ENCODE measurements around the gene CELF5. TPM values are rescaled to one million over a fixed set of nuclear protein-coding genes. Genes with fewer than 3 reads are reported as not detected.

CELF5 gene
- total RNA-seq, 1 donor from 2014 or later: 2.3 TPM

- H3K36me3 Mint-ChIP-seq (ENCODE audit: low read depth): no peaks in the 10 kb centered on the region
- H3K4me3 Mint-ChIP-seq: no peak overlapping the region
- no peaks in the 10 kb centered on the region for H3K4me1 Mint-ChIP-seq
- no peaks in the 10 kb centered on the region for H3K9me3 Mint-ChIP-seq
- no peak overlapping the region for H3K27ac Mint-ChIP-seq (ENCODE audit: unreplicated experiment)
- no peak for DNase-seq (ENCODE audit: low read depth, low spot score)
- TF ChIP-seq CTCF (conservative IDR thresholded peaks at IDR 0.05): no peak
- H3K27me3 Mint-ChIP-seq (ENCODE audit: low read depth): peaks cover 46% of the 10 kb centered on the region
Measured at GRCh38 chr19:3343619-3344502, 119.4 kb downstream of the CELF5 start.

- no peak overlapping the region for H3K4me3 Mint-ChIP-seq
- no peak overlapping the region for H3K27ac Mint-ChIP-seq (ENCODE audit: unreplicated experiment)
- H3K27me3 Mint-ChIP-seq (ENCODE audit: low read depth): peaks cover 42% of the 10 kb centered on the region
- H3K9me3 Mint-ChIP-seq: no peaks in the 10 kb centered on the region
- H3K4me1 Mint-ChIP-seq: no peaks in the 10 kb centered on the region
- DNase-seq (ENCODE audit: low read depth, low spot score): no peak
- no peaks in the 10 kb centered on the region for H3K36me3 Mint-ChIP-seq (ENCODE audit: low read depth)
- no peak for TF ChIP-seq CTCF (conservative IDR thresholded peaks at IDR 0.05)
Measured at GRCh38 chr19:3344608-3345598, 120.4 kb downstream of the CELF5 start.

- H3K36me3 Mint-ChIP-seq (ENCODE audit: low read depth): no peaks in the 10 kb centered on the region
- H3K27me3 Mint-ChIP-seq (ENCODE audit: low read depth): peaks cover 45% of the 10 kb centered on the region
- no peak overlapping the region for H3K27ac Mint-ChIP-seq (ENCODE audit: unreplicated experiment)
- DNase-seq (ENCODE audit: low read depth, low spot score): no peak
- H3K4me1 Mint-ChIP-seq: no peaks in the 10 kb centered on the region
- no peaks in the 10 kb centered on the region for H3K9me3 Mint-ChIP-seq
- TF ChIP-seq CTCF (conservative IDR thresholded peaks at IDR 0.05): no peak
- no peak overlapping the region for H3K4me3 Mint-ChIP-seq
Measured at GRCh38 chr19:3345850-3346460, 121.5 kb downstream of the CELF5 start.

Other genes with a start within 250 kb of the CELF5 start
- gene TLE6, start 247.1 kb upstream of the CELF5 start, total RNA-seq: 0.44 TPM in 1 of 2 replicates, not detected in the other
- gene TLE2, start 195.4 kb upstream of the CELF5 start, total RNA-seq: 0.73 and 1.4 TPM in 2 replicates
- gene TLE5, start 162.2 kb upstream of the CELF5 start, total RNA-seq: 244 and 247 TPM in 2 replicates
- 40.6 and 42.5 TPM in 2 replicates for gene GNA11, start 130.3 kb upstream of the CELF5 start, total RNA-seq
- gene GNA15, start 88.6 kb upstream of the CELF5 start, total RNA-seq: not detected in 2 replicates
- gene S1PR4, start 45.9 kb upstream of the CELF5 start, total RNA-seq: not detected in 2 replicates
- gene NCLN, start 38.7 kb upstream of the CELF5 start, total RNA-seq: 76.5 and 84.1 TPM in 2 replicates
- gene NFIC, start 141.9 kb downstream of the CELF5 start, total RNA-seq: 4.1 and 6.0 TPM in 2 replicates